NCI-H2029 treated with DMSO at 0.1 percent for 48 hours (cell line): ENCODE measurements around the gene GALNS.

Experiments
- DNase-seq: peaks from one replicate; lab custom pipeline; 2025; lab: John Stamatoyannopoulos, UW

Gene GALNS

GRCh38 chr16:88875703-88876234, 19.0 kb upstream of the GALNS start:
- DNase-seq: no peak

GRCh38 chr16:88874938-88875599, 18.3 kb upstream of the GALNS start:
- DNase-seq: no peak

- DNase-seq: no peak
These were observed 16.0 kb upstream of the GALNS start for GRCh38 chr16:88872650-88873331.

- no peak for DNase-seq
These were observed 15.1 kb upstream of the GALNS start for GRCh38 chr16:88871730-88872416.

- DNase-seq: no peak
These were observed 14.6 kb upstream of the GALNS start for GRCh38 chr16:88871349-88871702.

GRCh38 chr16:88870608-88871348, 14.0 kb upstream of the GALNS start:
- no peak for DNase-seq

- DNase-seq: no peak
These were observed 12.9 kb upstream of the GALNS start for GRCh38 chr16:88869673-88869980.

GRCh38 chr16:88868974-88869672, 12.4 kb upstream of the GALNS start:
- DNase-seq: no peak

- DNase-seq: no peak
These were observed 11.0 kb upstream of the GALNS start for GRCh38 chr16:88867581-88868246.

- DNase-seq: no peak
These were observed 9.6 kb upstream of the GALNS start, which contains the start of gene PABPN1L for GRCh38 chr16:88866151-88866920. PABPN1L (minus strand) TSS chr16:88866660; CDS start chr16:88866606, 54 bp downstream.

GRCh38 chr16:88865742-88866141, 9.0 kb upstream of the GALNS start:
- DNase-seq: no peak

GRCh38 chr16:88865310-88865709, 8.6 kb upstream of the GALNS start:
- no peak for DNase-seq

- no peak for DNase-seq
These were observed 7.8 kb upstream of the GALNS start for GRCh38 chr16:88864521-88864920.

GRCh38 chr16:88864099-88864498, 7.4 kb upstream of the GALNS start:
- DNase-seq: no peak

GRCh38 chr16:88863426-88863825, 6.7 kb upstream of the GALNS start:
- no peak for DNase-seq

- no peak for DNase-seq
These were observed 6.2 kb upstream of the GALNS start for GRCh38 chr16:88862968-88863367.

- DNase-seq: no peak
These were observed 4.6 kb upstream of the GALNS start for GRCh38 chr16:88861359-88861758.

GRCh38 chr16:88859381-88860091, 2.8 kb upstream of the GALNS start:
- DNase-seq: no peak

- no peak for DNase-seq
These were observed 1.1 kb upstream of the GALNS start for GRCh38 chr16:88857728-88858339.
